NCI-H524 (cell line): ENCODE results near the gene FIP1L1.
"Not testable (repeated sequence)": the region's sequence is repeated elsewhere in the genome, so short reads cannot be mapped to it uniquely, and the experiment has no call there.

Source experiments
- DNase-seq, 2 experiments: peaks; one replicate each; lab custom pipeline; 2025; lab: John Stamatoyannopoulos, UW

FIP1L1 gene

GRCh38 chr4:53377319-53378170, at the start of gene FIP1L1:
Gene FIP1L1 (plus strand): TSS chr4:53377641. CDS start chr4:53377839, 198 bp downstream.
- peak; percentile 81 to 92 for DNase-seq

DNA sequence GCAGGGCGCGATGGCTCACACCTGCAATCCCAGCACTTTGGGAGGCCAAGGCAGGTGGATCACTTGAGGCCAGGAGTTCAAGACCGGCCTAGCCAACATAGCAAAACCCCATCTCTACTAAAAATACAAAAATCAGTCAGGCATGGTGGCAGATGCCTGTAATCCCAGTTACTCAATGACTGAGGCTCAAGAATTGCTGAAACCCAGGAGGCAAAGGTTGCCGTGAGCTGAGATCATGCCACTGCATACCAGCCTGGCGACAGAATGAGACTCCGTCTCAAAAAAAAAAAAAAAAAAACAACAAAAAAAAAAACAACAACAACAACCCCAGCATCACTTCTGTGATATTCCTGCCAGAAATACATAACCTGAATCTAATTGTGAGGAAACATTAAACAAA, 42.5 kb upstream of the FIP1L1 start:
- DNase-seq: not testable (repeated sequence)

DNA sequence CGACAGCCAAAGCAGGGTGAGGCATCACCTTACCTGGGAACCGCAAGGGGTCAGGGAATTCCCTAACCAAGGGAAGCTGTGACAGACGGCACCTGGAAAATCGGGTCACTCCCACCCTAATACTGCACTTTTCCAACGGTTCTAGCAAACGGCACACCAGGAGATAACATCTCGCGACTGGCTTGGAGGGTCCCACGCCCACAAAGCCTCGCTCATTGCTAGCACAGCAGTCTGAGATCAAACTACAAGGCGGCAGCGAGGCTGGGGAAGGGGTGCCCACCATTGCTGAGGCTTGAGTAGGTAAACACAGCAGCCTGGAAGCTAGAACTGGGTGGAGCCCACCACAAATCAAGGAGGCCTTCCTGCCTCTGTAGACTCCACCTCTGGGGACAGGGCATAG, 37.3 kb upstream of the FIP1L1 start:
- DNase-seq: not testable (repeated sequence)

- not testable (repeated sequence) for DNase-seq
Measured at GRCh38 chr4:53346392-53346791, 31.0 kb upstream of the FIP1L1 start.

GRCh38 chr4:53346920-53347852, 30.3 kb upstream of the FIP1L1 start:
- no peak for DNase-seq

GRCh38 chr4:53348046-53348445, 29.4 kb upstream of the FIP1L1 start:
- DNase-seq: no peak

- DNase-seq: no peak
Measured at GRCh38 chr4:53349091-53349491, 28.4 kb upstream of the FIP1L1 start.

- no peak for DNase-seq
Measured at GRCh38 chr4:53354012-53354722, 23.3 kb upstream of the FIP1L1 start.

- DNase-seq: no peak
Measured at GRCh38 chr4:53355930-53356521, 21.4 kb upstream of the FIP1L1 start.

- DNase-seq: no peak
Measured at GRCh38 chr4:53361451-53361850, 16.0 kb upstream of the FIP1L1 start.

GRCh38 chr4:53362093-53362492, 15.3 kb upstream of the FIP1L1 start:
- DNase-seq: no peak

DNA sequence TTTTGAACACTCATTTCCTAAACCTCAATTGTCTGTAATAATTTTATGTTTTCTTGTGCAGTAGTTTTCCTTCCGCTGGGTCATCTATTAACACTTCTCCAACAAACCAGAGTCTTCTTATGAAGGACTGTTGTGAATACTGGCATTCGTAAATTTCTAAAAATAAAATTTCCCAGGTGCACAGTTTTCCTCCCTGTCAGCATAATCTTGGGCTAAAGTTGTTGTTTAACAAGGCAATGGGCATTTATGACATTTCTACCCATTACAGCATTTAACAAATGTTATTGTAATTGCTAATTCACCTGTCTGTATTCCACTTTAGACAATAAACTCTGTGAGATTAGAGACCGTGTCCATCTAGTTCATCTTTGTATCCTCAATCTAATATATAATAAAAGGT, 12.8 kb upstream of the FIP1L1 start:
- no peak for DNase-seq

DNA sequence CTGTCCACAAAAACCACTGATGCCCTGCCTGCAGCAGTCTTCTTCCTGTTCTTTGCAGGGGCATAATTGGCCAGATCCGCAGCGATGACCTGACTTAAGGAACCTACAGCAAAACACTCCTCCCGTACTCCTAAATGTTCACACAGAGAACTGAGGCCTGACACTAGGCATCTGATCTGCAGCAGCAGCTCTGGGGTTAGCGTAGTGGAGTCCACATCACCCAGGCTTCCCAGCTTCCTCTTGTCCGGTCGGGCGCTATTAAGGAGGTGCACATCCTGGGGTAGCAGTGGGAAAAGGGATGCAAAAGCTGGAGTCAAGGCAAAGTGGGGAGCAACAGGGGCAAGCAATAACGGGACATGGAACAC, 12.3 kb upstream of the FIP1L1 start:
- peak in 1 of 2 experiments; percentile 20 for DNase-seq

GRCh38 chr4:53365486-53366300, 11.7 kb upstream of the FIP1L1 start, which contains the start of gene SCFD2:
Gene SCFD2 (minus strand): TSS chr4:53366061.
- DNase-seq: peak; percentile 93

DNA sequence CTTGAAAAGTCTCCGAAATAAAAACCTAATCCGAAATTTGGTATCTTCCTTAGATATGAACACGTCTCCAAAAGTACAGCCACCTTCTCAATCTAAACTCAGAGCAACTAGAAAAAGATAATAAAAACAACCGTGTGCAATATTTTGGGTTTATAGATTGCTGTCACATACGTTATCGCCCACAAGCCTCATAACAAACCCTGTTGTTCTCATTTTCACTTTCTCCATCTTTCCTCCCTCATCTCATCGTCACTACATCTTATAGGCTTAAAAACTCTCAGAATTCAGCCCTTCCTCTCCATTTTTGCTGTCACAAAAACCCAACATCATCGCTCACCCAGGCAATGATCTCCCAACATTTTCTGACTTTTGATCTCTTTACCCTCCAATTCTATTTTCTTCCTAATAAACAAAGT, 11.1 kb upstream of the FIP1L1 start:
- DNase-seq: no peak

- no peak for DNase-seq
Measured at GRCh38 chr4:53367721-53368120, 9.7 kb upstream of the FIP1L1 start.

GRCh38 chr4:53371049-53371448, 6.4 kb upstream of the FIP1L1 start:
- no peak for DNase-seq

GRCh38 chr4:53371843-53372521, 5.5 kb upstream of the FIP1L1 start:
- peak; percentile 15 to 77 for DNase-seq

GRCh38 chr4:53374777-53375258, 2.6 kb upstream of the FIP1L1 start:
- DNase-seq: no peak

DNA sequence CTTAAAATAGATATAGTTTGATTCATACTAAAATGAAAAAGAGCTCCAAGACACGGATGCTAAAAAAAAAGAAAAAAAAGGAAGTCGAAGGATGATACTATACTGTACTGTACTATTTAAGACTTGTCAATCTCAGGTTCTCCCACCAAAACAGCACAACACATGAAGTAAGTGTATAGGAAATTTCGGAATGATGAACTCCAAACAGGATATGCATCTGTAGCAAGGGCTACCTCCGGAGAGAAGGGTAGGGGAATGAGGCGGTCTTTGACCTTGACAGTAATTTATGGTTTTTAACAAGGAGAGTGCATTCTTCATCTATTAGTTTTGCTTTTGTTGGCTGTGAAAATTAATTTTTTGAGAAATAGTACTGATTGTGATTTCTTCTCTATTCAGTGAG, 541 bp upstream of the FIP1L1 start:
- DNase-seq: no peak
